Astrocyte of the spinal cord (primary cell): ENCODE data around the gene SLC2A11.

ENCODE experiments used
- DNase-seq: peaks from one replicate; pipeline ENCODE4 v3.0.0; 2011; ENCODE audit warnings: low read depth, low spot score
- H3K4me3 ChIP-seq: 2 replicates; pipeline ENCODE4 v1.5.1; 2011; ENCODE audit warnings: low read depth, mild to moderate bottlenecking, low read length, moderate library complexity
- CTCF ChIP-seq: IDR thresholded peaks from 2 replicates; pipeline ENCODE4 v1.5.1; 2012; ENCODE audit warnings: low read depth, mild to moderate bottlenecking, low read length, inconsistent platforms
- in situ Hi-C: cut with HindIII; loops from 2 replicates; pipeline ENCODE4 v1.10.0; 2017; ENCODE audit warnings: low sequenced_read_pairs

The SLC2A11 gene

GRCh38 chr22:23833017-23833751 lies 24.5 kb upstream of the SLC2A11 start:
- in situ Hi-C loops: no loop called here
- no peak for TF ChIP-seq CTCF
- DNase-seq: no peak
- no peak overlapping the region for H3K4me3 ChIP-seq

GRCh38 chr22:23833911-23834317 lies 23.8 kb upstream of the SLC2A11 start:
- TF ChIP-seq CTCF: no peak
- H3K4me3 ChIP-seq: no peak overlapping the region
- in situ Hi-C loops: no loop called here
- DNase-seq: no peak

GRCh38 chr22:23834406-23834792 lies 23.3 kb upstream of the SLC2A11 start:
- in situ Hi-C loops: no loop called here
- no peak for DNase-seq

GRCh38 chr22:23834793-23835483 lies 22.7 kb upstream of the SLC2A11 start:
- no peak for TF ChIP-seq CTCF
- DNase-seq: no peak
- in situ Hi-C loops: no loop called here
- H3K4me3 ChIP-seq: no peak overlapping the region

More at GRCh38 chr22:23834406-23834792, 23.3 kb upstream of the SLC2A11 start:
- TF ChIP-seq CTCF: no peak
- H3K4me3 ChIP-seq: no peak overlapping the region

GRCh38 chr22:23835484-23836144 lies 22.1 kb upstream of the SLC2A11 start:
- DNase-seq: no peak

More at GRCh38 chr22:23835484-23836144, 22.1 kb upstream of the SLC2A11 start:
- no peak overlapping the region for H3K4me3 ChIP-seq
- in situ Hi-C loops: no loop called here
- no peak for TF ChIP-seq CTCF
